PC-9 (cell line): ENCODE results near the gene ZNF648. TPM values are rescaled to one million over a fixed set of nuclear protein-coding genes. Genes with fewer than 3 reads are reported as not detected.
A peak's percentile ranks its signal among the peaks of the same experiment; 100 is the strongest.

Experiments used
- BruUV-seq: library from RNA; stranded (reverse); fragments of 400-500 nt; replicated peaks from 2 replicates; lab custom pipeline; 2021; lab: Mats Ljungman, UMichigan
- CTCF ChIA-PET: fragments of 300-600 bp; sonication (Branson Sonifier 250); formaldehyde crosslinking; loops from one replicate; lab custom pipeline; 2022; ENCODE audit warnings: antibody characterized with exemption; lab: Charles Lee
- POLR2A ChIA-PET: fragments of 300-600 bp; sonication (Branson Sonifier 250); formaldehyde crosslinking; loops from one replicate; lab custom pipeline; 2022; ENCODE audit warnings: antibody characterized with exemption; ENCODE audit not compliant: unreplicated experiment; lab: Charles Lee
- DNase-seq, 2 experiments: peaks; one replicate each; pipeline versions ENCODE4 v3.0.0 to v3.0.0-alpha.2; 2015 to 2022; ENCODE audit warnings: mixed read lengths in 1 of 2
- H2AFZ ChIP-seq: fragments of 200-600 bp; sonication (generic); 2 replicates; pipeline ENCODE4 v1.8.1; 2017; ENCODE audit warnings: antibody characterized with exemption
- H3F3A ChIP-seq: fragments of 200-600 bp; sonication (generic); 2 replicates; pipeline ENCODE4 v1.8.1; 2017; ENCODE audit warnings: antibody characterized with exemption, mild to moderate bottlenecking, low read depth; ENCODE audit not compliant: insufficient read depth
- H3K27ac ChIP-seq: fragments of 200-600 bp; sonication (generic); 2 replicates; pipeline ENCODE4 v1.6.1; 2016; ENCODE audit warnings: mixed run types
- H3K27me3 ChIP-seq: fragments of 200-600 bp; sonication (generic); 2 replicates; pipeline ENCODE4 v1.6.1; 2016; ENCODE audit warnings: low read depth, mixed run types; ENCODE audit not compliant: insufficient read depth
- H3K36me3 ChIP-seq: fragments of 200-600 bp; sonication (generic); 2 replicates; pipeline ENCODE4 v1.6.1; 2016; ENCODE audit warnings: low read depth, mixed run types
- H3K4me1 ChIP-seq: fragments of 200-600 bp; sonication (generic); replicated peaks from 2 replicates; pipeline ENCODE4 v1.6.1; 2016; ENCODE audit warnings: mixed run types; ENCODE audit not compliant: insufficient read depth
- H3K4me2 ChIP-seq: fragments of 200-600 bp; sonication (generic); 2 replicates; pipeline ENCODE4 v1.6.1; 2017; ENCODE audit warnings: mixed run types
- H3K4me3 ChIP-seq: fragments of 200-600 bp; sonication (generic); 2 replicates; pipeline ENCODE4 v1.6.1; 2016; ENCODE audit warnings: mixed run types
- H3K79me2 ChIP-seq: fragments of 200-600 bp; sonication (generic); 2 replicates; pipeline ENCODE4 v1.6.1; 2017; ENCODE audit warnings: low read depth, mixed run types
- H3K9me2 ChIP-seq: fragments of 200-600 bp; sonication (generic); 2 replicates; pipeline ENCODE4 v1.8.1; 2017; ENCODE audit warnings: mild to moderate bottlenecking; ENCODE audit not compliant: insufficient read depth
- H3K9me3 ChIP-seq: fragments of 200-600 bp; sonication (generic); 2 replicates; pipeline ENCODE4 v1.8.1; 2016; ENCODE audit warnings: low read depth; ENCODE audit not compliant: insufficient read depth
- H4K20me1 ChIP-seq: fragments of 200-600 bp; sonication (generic); 2 replicates; pipeline ENCODE4 v1.8.1; 2017; ENCODE audit not compliant: insufficient read depth
- EZH2 ChIP-seq: fragments of 200-600 bp; sonication (generic); IDR thresholded peaks from 2 replicates; pipeline ENCODE4 v1.8.0; 2017; ENCODE audit warnings: antibody characterized with exemption, low read depth
- intact Hi-C: fragments of 100-400 bp; cut with micrococcal nuclease; formaldehyde crosslinking; loops from one replicate; pipeline ENCODE4 v1.10.0; 2022; ENCODE audit not compliant: unreplicated experiment
- total RNA-seq: library from RNA; stranded (reverse); gene quantifications from 2 replicates; pipeline ENCODE4 v1.2.3, GENCODE V29; 2021
- TF ChIP-seq, protein P1 (sequence below): fragments of 200-600 bp; sonication (generic); conservative IDR thresholded peaks from 2 replicates; pipeline ENCODE4 v1.6.1; 2017; ENCODE audit warnings: mixed run types, antibody characterized with exemption, mild to moderate bottlenecking, moderate library complexity

ZNF648 gene
- total RNA-seq, 1 experiment from 2014 or later = not detected

- H3K36me3 ChIP-seq = no peaks in the 10 kb centered on the region
- H2AFZ ChIP-seq = no peak overlapping the region
- no peak overlapping the region for H3K4me3 ChIP-seq
- peak in 1 of 2 experiments; percentile 16 for DNase-seq
- no peaks in the 10 kb centered on the region for H3K9me2 ChIP-seq
- no peaks in the 10 kb centered on the region for H3K79me2 ChIP-seq
- ChIA-PET POLR2A (interaction anchor here (0.6 kb wide), 1 partner anchor 64 kb away, joined by 3 read pairs; no protein-coding TSS in a partner anchor), CTCF (interaction anchor here (0.5 to 1.3 kb wide), 10 partner anchors 12 to 645 kb away, joined by 3 to 16 read pairs (median 4); no protein-coding TSS in a partner anchor)
- H4K20me1 ChIP-seq = no peaks in the 10 kb centered on the region
- no peak overlapping the region for H3K4me2 ChIP-seq
- H3K9me3 ChIP-seq = no peaks in the 10 kb centered on the region; the same call in 1 of the 2 replicates
- peaks cover 12% of the 10 kb centered on the region; the same call in 1 of the 2 replicates for H3K4me1 ChIP-seq
- TF ChIP-seq, protein P1, sequence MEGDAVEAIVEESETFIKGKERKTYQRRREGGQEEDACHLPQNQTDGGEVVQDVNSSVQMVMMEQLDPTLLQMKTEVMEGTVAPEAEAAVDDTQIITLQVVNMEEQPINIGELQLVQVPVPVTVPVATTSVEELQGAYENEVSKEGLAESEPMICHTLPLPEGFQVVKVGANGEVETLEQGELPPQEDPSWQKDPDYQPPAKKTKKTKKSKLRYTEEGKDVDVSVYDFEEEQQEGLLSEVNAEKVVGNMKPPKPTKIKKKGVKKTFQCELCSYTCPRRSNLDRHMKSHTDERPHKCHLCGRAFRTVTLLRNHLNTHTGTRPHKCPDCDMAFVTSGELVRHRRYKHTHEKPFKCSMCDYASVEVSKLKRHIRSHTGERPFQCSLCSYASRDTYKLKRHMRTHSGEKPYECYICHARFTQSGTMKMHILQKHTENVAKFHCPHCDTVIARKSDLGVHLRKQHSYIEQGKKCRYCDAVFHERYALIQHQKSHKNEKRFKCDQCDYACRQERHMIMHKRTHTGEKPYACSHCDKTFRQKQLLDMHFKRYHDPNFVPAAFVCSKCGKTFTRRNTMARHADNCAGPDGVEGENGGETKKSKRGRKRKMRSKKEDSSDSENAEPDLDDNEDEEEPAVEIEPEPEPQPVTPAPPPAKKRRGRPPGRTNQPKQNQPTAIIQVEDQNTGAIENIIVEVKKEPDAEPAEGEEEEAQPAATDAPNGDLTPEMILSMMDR = peak; percentile 77
- TF ChIP-seq EZH2 = no peak
- H3K27me3 ChIP-seq = peaks cover 18% of the 10 kb centered on the region; the same call in 1 of the 2 replicates
- BruUV-seq = no TSS peak
- no peak overlapping the region for H3K27ac ChIP-seq
- H3F3A ChIP-seq = peaks cover 7% of the 10 kb centered on the region; the same call in 1 of the 2 replicates
- intact Hi-C loops = loop anchor here (10.0 kb wide), 1 partner anchor 1194 kb away; no protein-coding TSS in a partner anchor
Observed at GRCh38 chr1:182080955-182081582, 19.6 kb upstream of the ZNF648 start.

- TF ChIP-seq EZH2 = no peak
- TF ChIP-seq, protein P1 = no peak
- H3K27me3 ChIP-seq = peaks cover 18% of the 10 kb centered on the region; the same call in 1 of the 2 replicates
- no peak overlapping the region for H3K4me2 ChIP-seq
- H4K20me1 ChIP-seq = no peaks in the 10 kb centered on the region
- H3K4me1 ChIP-seq = peaks cover 12% of the 10 kb centered on the region; the same call in 1 of the 2 replicates
- H3K9me3 ChIP-seq = no peaks in the 10 kb centered on the region; the same call in 1 of the 2 replicates
- no peak overlapping the region for H3K4me3 ChIP-seq
- CTCF ChIA-PET = interaction anchor here (0.5 to 1.3 kb wide), 3 partner anchors 59 to 508 kb away, joined by 3 to 4 read pairs (median 3); no protein-coding TSS in a partner anchor
- no peaks in the 10 kb centered on the region for H3K79me2 ChIP-seq
- H3K9me2 ChIP-seq = no peaks in the 10 kb centered on the region
- H2AFZ ChIP-seq = no peak overlapping the region
- BruUV-seq = no TSS peak
- no peak for DNase-seq
- intact Hi-C loops = loop anchor here (10.0 kb wide), 1 partner anchor 1195 kb away; no protein-coding TSS in a partner anchor
- H3F3A ChIP-seq = peaks cover 7% of the 10 kb centered on the region; the same call in 1 of the 2 replicates
- no peak overlapping the region for H3K27ac ChIP-seq
- POLR2A ChIA-PET = no interaction called here
- no peaks in the 10 kb centered on the region for H3K36me3 ChIP-seq
Observed at GRCh38 chr1:182080040-182080439, 18.5 kb upstream of the ZNF648 start.

DNA sequence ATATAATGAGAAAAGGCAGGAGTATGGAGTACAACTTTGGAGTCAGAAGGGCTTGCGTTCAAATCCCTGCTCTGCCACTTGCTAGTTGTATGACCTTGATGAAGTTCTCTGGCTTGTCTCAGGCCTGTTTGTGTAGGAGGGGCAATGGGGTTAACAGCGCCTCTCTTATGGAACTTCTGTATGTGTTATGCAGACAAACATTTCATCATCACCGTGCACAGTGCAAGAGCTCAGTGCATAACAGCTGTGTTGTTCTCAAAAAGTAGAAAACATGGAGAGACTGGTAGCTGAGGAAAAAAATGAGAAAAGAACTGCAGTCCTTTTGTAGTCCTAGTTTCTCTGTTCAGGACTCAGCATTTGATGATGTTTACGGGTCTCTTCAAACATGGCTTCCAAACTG, 10.4 kb upstream of the ZNF648 start:
- Histone ChIP-seq H4K20me1 (no peaks in the 10 kb centered on the region), H3K4me1 (no peaks in the 10 kb centered on the region), H3F3A (no peaks in the 10 kb centered on the region), H3K4me3 (no peak overlapping the region), H3K27me3 (peaks cover 33% of the 10 kb centered on the region), H3K36me3 (no peaks in the 10 kb centered on the region), H2AFZ (no peak overlapping the region), H3K9me2 (no peaks in the 10 kb centered on the region), H3K27ac (no peak overlapping the region), H3K9me3 (no peaks in the 10 kb centered on the region), H3K79me2 (no peaks in the 10 kb centered on the region), H3K4me2 (no peak overlapping the region)
- no TSS peak for BruUV-seq
- POLR2A ChIA-PET = no interaction called here
- TF ChIP-seq EZH2 = no peak
- DNase-seq = no peak
- CTCF ChIA-PET = no interaction called here
- intact Hi-C loops = no loop called here
